GM08714 (cell line): ENCODE data around the gene MRPL54.

Experiments used
- H3K4me3 ChIP-seq: fragments of 200-500 bp; sonication (Bioruptor generic); 2 replicates; pipeline ENCODE4 v1.5.1; 2014; ENCODE audit warnings: mild to moderate bottlenecking, low read length, inconsistent platforms
- ZNF274 ChIP-seq: IDR thresholded peaks from 2 replicates; pipeline ENCODE4 v1.6.1; 2012; ENCODE audit warnings: mild to moderate bottlenecking, low read depth, low read length

Gene MRPL54

GRCh38 chr19:3733549-3734309 is 28.8 kb upstream of the MRPL54 start:
- H3K4me3 ChIP-seq = no peak overlapping the region
- no peak for TF ChIP-seq ZNF274

GRCh38 chr19:3734310-3734600 is 28.2 kb upstream of the MRPL54 start:
- no peak overlapping the region for H3K4me3 ChIP-seq
- no peak for TF ChIP-seq ZNF274

GRCh38 chr19:3736106-3736724 is 26.3 kb upstream of the MRPL54 start:
- TF ChIP-seq ZNF274 = no peak
- no peak overlapping the region for H3K4me3 ChIP-seq

GRCh38 chr19:3737487-3738205 is 24.8 kb upstream of the MRPL54 start:
- TF ChIP-seq ZNF274 = no peak

GRCh38 chr19:3738477-3739220 is 23.8 kb upstream of the MRPL54 start:
- no peak for TF ChIP-seq ZNF274
- H3K4me3 ChIP-seq = no peak overlapping the region

More at GRCh38 chr19:3737487-3738205, 24.8 kb upstream of the MRPL54 start:
- no peak overlapping the region for H3K4me3 ChIP-seq

GRCh38 chr19:3740431-3740830 is 22.1 kb upstream of the MRPL54 start:
- no peak overlapping the region for H3K4me3 ChIP-seq
- TF ChIP-seq ZNF274 = no peak

- H3K4me3 ChIP-seq = no peak overlapping the region
- no peak for TF ChIP-seq ZNF274
Observed at GRCh38 chr19:3743486-3743885, 19.0 kb upstream of the MRPL54 start.

GRCh38 chr19:3745363-3746045 is 17.0 kb upstream of the MRPL54 start:
- TF ChIP-seq ZNF274 = no peak
- H3K4me3 ChIP-seq = no peak overlapping the region

GRCh38 chr19:3746371-3747056 is 16.0 kb upstream of the MRPL54 start:
- no peak for TF ChIP-seq ZNF274
- H3K4me3 ChIP-seq = no peak overlapping the region

GRCh38 chr19:3748965-3749364 is 13.5 kb upstream of the MRPL54 start:
- TF ChIP-seq ZNF274 = no peak
- no peak overlapping the region for H3K4me3 ChIP-seq

GRCh38 chr19:3750211-3750610 is 12.3 kb upstream of the MRPL54 start:
- no peak overlapping the region for H3K4me3 ChIP-seq
- TF ChIP-seq ZNF274 = no peak

- H3K4me3 ChIP-seq = no peak overlapping the region
- TF ChIP-seq ZNF274 = no peak
Observed at GRCh38 chr19:3751236-3751635, 11.2 kb upstream of the MRPL54 start.

- no peak for TF ChIP-seq ZNF274
- no peak overlapping the region for H3K4me3 ChIP-seq
Observed at GRCh38 chr19:3752492-3752891, 10.0 kb upstream of the MRPL54 start.
